GM19043 (cell line): Measurements from ENCODE around the gene FSTL1.

ENCODE experiments used
- ATAC-seq: cut with Tn5 transposase; IDR thresholded peaks from one replicate; pipeline ENCODE4 v1.9.1; 2021; ENCODE audit warnings: low read depth; ENCODE audit not compliant: unreplicated experiment

Gene FSTL1

GRCh38 chr3:120450600-120451271, at the start of gene FSTL1:
Gene FSTL1, minus strand, starts transcription at chr3:120450992. Its CDS starts 246 bp downstream, at chr3:120450746.
- ATAC-seq = no peak

- no peak for ATAC-seq
Measured at GRCh38 chr3:120498556-120499346, 48.0 kb upstream of the FSTL1 start.

- no peak for ATAC-seq
Measured at GRCh38 chr3:120497818-120498217, 47.0 kb upstream of the FSTL1 start.

- ATAC-seq = no peak
Measured at GRCh38 chr3:120497336-120497735, 46.5 kb upstream of the FSTL1 start.

GRCh38 chr3:120496278-120497002, 45.6 kb upstream of the FSTL1 start:
- no peak for ATAC-seq

GRCh38 chr3:120495809-120496208, 45.0 kb upstream of the FSTL1 start:
- no peak for ATAC-seq

GRCh38 chr3:120492103-120492502, 41.3 kb upstream of the FSTL1 start:
- ATAC-seq = no peak

GRCh38 chr3:120489421-120489820, 38.6 kb upstream of the FSTL1 start:
- ATAC-seq = no peak

GRCh38 chr3:120488296-120488695, 37.5 kb upstream of the FSTL1 start:
- no peak for ATAC-seq

GRCh38 chr3:120487191-120487650, 36.4 kb upstream of the FSTL1 start:
- ATAC-seq = no peak

- ATAC-seq = no peak
Measured at GRCh38 chr3:120481081-120481480, 30.3 kb upstream of the FSTL1 start.

- ATAC-seq = no peak
Measured at GRCh38 chr3:120477781-120478180, 27.0 kb upstream of the FSTL1 start.

GRCh38 chr3:120475722-120476377, 25.1 kb upstream of the FSTL1 start:
- no peak for ATAC-seq

GRCh38 chr3:120473896-120474675, 23.3 kb upstream of the FSTL1 start:
- no peak for ATAC-seq

- ATAC-seq = no peak
Measured at GRCh38 chr3:120473389-120473788, 22.6 kb upstream of the FSTL1 start.

- ATAC-seq = no peak
Measured at GRCh38 chr3:120472121-120472844, 21.5 kb upstream of the FSTL1 start.

- ATAC-seq = no peak
Measured at GRCh38 chr3:120471643-120472042, 20.9 kb upstream of the FSTL1 start.

GRCh38 chr3:120470870-120471269, 20.1 kb upstream of the FSTL1 start:
- ATAC-seq = no peak

- ATAC-seq = no peak
Measured at GRCh38 chr3:120469882-120470301, 19.1 kb upstream of the FSTL1 start.
